ENCODE data around the gene OR56B4.

DNA sequence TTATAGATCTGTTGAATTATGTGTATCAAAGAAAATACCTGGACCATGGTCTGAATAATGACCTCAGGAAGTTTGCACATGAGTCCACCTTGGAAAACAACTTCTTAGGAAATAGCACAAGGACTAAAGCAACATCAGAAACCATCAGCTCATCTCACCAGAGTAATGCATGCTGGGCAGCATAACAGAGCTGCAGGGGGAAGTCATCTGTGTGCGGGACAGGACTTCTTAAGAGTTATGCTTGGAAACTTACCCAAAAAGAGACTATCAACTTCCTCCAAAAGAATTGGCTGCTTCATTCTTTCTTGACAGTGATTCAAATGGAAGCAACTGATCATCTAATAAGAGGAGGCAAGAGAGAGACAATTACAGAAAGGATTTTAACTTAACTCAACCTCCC lies 2.5 kb downstream of the OR56B4 start:
- TF ChIP-seq EP300 (IDR thresholded peaks at IDR 0.05) = no peak
- TF ChIP-seq, protein P1, sequence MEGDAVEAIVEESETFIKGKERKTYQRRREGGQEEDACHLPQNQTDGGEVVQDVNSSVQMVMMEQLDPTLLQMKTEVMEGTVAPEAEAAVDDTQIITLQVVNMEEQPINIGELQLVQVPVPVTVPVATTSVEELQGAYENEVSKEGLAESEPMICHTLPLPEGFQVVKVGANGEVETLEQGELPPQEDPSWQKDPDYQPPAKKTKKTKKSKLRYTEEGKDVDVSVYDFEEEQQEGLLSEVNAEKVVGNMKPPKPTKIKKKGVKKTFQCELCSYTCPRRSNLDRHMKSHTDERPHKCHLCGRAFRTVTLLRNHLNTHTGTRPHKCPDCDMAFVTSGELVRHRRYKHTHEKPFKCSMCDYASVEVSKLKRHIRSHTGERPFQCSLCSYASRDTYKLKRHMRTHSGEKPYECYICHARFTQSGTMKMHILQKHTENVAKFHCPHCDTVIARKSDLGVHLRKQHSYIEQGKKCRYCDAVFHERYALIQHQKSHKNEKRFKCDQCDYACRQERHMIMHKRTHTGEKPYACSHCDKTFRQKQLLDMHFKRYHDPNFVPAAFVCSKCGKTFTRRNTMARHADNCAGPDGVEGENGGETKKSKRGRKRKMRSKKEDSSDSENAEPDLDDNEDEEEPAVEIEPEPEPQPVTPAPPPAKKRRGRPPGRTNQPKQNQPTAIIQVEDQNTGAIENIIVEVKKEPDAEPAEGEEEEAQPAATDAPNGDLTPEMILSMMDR (IDR thresholded peaks at IDR 0.05) = no peak
- no peak for TF ChIP-seq POLR2A (IDR thresholded peaks at IDR 0.05)
